Osteoblast (primary cell): ENCODE results near the gene RB1. TPM values are rescaled to one million over a fixed set of nuclear protein-coding genes. Genes with fewer than 3 reads are reported as not detected.

Source experiments
- DNase-seq: peaks from one replicate; pipeline ENCODE4 v3.0.0; 2011; ENCODE audit warnings: low spot score, mixed read lengths; ENCODE audit not compliant: insufficient read length; ENCODE audit errors: missing footprints
- H2AFZ ChIP-seq: 2 replicates; pipeline ENCODE4 v1.6.0; 2011; ENCODE audit warnings: mild to moderate bottlenecking, low read length
- H3K27ac ChIP-seq: 2 replicates; pipeline ENCODE4 v1.5.1; 2011; ENCODE audit warnings: mild to moderate bottlenecking, low read depth, low read length, moderate library complexity
- H3K27me3 ChIP-seq: 2 replicates; pipeline ENCODE4 v1.6.0; 2012; ENCODE audit warnings: mild to moderate bottlenecking, control low read depth, inconsistent platforms, low read length, moderate library complexity; ENCODE audit not compliant: insufficient read depth
- H3K36me3 ChIP-seq: 2 replicates; pipeline ENCODE4 v1.5.1; 2011; ENCODE audit warnings: mild to moderate bottlenecking, low read length, control low read depth, moderate library complexity; ENCODE audit not compliant: insufficient read depth
- H3K4me1 ChIP-seq: 2 replicates; pipeline ENCODE4 v1.5.1; 2011; ENCODE audit warnings: mild to moderate bottlenecking, low read length, control low read depth, moderate library complexity; ENCODE audit not compliant: insufficient read depth
- H3K4me2 ChIP-seq: 2 replicates; pipeline ENCODE4 v1.6.0; 2011; ENCODE audit warnings: mild to moderate bottlenecking, low read length; ENCODE audit not compliant: insufficient read depth
- H3K4me3 ChIP-seq: fragments of 200-600 bp; sonication (generic); 3 replicates; pipeline ENCODE4 v1.5.1; 2012; ENCODE audit warnings: mild to moderate bottlenecking, low read length, inconsistent platforms; ENCODE audit not compliant: insufficient read depth
- H3K79me2 ChIP-seq: 2 replicates; pipeline ENCODE4 v1.6.0; 2012; ENCODE audit warnings: mild to moderate bottlenecking, low read length, control low read depth, inconsistent platforms; ENCODE audit not compliant: insufficient read depth
- H3K9me3 ChIP-seq: 2 replicates; pipeline ENCODE4 v1.5.1; 2011; ENCODE audit warnings: low read depth, low read length, control low read depth
- H4K20me1 ChIP-seq: 2 replicates; pipeline ENCODE4 v1.6.0; 2012; ENCODE audit warnings: mild to moderate bottlenecking, low read length, control low read depth; ENCODE audit not compliant: insufficient read depth
- CTCF ChIP-seq: IDR thresholded peaks from 2 replicates; pipeline ENCODE4 v1.5.1; 2011; ENCODE audit warnings: mild to moderate bottlenecking, low read depth, low read length, moderate library complexity; ENCODE audit errors: extremely low read depth
- total RNA-seq: library from RNA; depleted of rRNA; stranded (reverse); fragments of >200 nt; gene quantifications from 2 replicates; pipeline ENCODE4 v1.2.3, GENCODE V29; 2012

Gene RB1
- total RNA-seq, 1 donor: 33.3 TPM

GRCh38 chr13:48356750-48357149, 53.2 kb downstream of the RB1 start:
- Histone ChIP-seq H3K9me3 (no peaks in the 10 kb centered on the region), H2AFZ (no peak overlapping the region), H3K4me3 (no peak overlapping the region), H3K4me1 (no peaks in the 10 kb centered on the region), H3K4me2 (no peak overlapping the region), H3K27me3 (no peaks in the 10 kb centered on the region), H3K79me2 (no peaks in the 10 kb centered on the region), H3K27ac (no peak overlapping the region), H4K20me1 (no peaks in the 10 kb centered on the region), H3K36me3 (no peaks in the 10 kb centered on the region)
- DNase-seq: no peak
- no peak for TF ChIP-seq CTCF

GRCh38 chr13:48369988-48370387, 66.4 kb downstream of the RB1 start:
- Histone ChIP-seq H3K4me2 (no peak overlapping the region), H3K4me1 (no peaks in the 10 kb centered on the region), H4K20me1 (no peaks in the 10 kb centered on the region), H3K4me3 (no peak overlapping the region), H3K9me3 (no peaks in the 10 kb centered on the region), H3K79me2 (no peaks in the 10 kb centered on the region), H3K27ac (no peak overlapping the region), H2AFZ (no peak overlapping the region), H3K36me3 (peaks cover 28% of the 10 kb centered on the region), H3K27me3 (no peaks in the 10 kb centered on the region)
- no peak for DNase-seq
- no peak for TF ChIP-seq CTCF

GRCh38 chr13:48370815-48371214, 67.3 kb downstream of the RB1 start:
- no peaks in the 10 kb centered on the region for H3K4me1 ChIP-seq
- no peak overlapping the region for H3K27ac ChIP-seq
- DNase-seq: no peak

GRCh38 chr13:48377857-48378256, 74.3 kb downstream of the RB1 start:
- peaks cover 23% of the 10 kb centered on the region for H3K36me3 ChIP-seq

More at GRCh38 chr13:48370815-48371214, 67.3 kb downstream of the RB1 start:
- Histone ChIP-seq H4K20me1 (no peaks in the 10 kb centered on the region), H3K9me3 (no peaks in the 10 kb centered on the region), H3K27me3 (no peaks in the 10 kb centered on the region), H3K36me3 (peaks cover 24% of the 10 kb centered on the region), H2AFZ (no peak overlapping the region), H3K4me2 (no peak overlapping the region), H3K79me2 (no peaks in the 10 kb centered on the region), H3K4me3 (no peak overlapping the region)
- no peak for TF ChIP-seq CTCF

More at GRCh38 chr13:48377857-48378256, 74.3 kb downstream of the RB1 start:
- Histone ChIP-seq H3K27me3 (no peaks in the 10 kb centered on the region), H4K20me1 (no peaks in the 10 kb centered on the region), H3K9me3 (no peaks in the 10 kb centered on the region), H3K4me2 (no peak overlapping the region), H3K79me2 (no peaks in the 10 kb centered on the region), H3K4me1 (no peaks in the 10 kb centered on the region), H3K4me3 (no peak overlapping the region), H2AFZ (no peak overlapping the region), H3K27ac (no peak overlapping the region)
- DNase-seq: no peak
- no peak for TF ChIP-seq CTCF
